ENCODE data around the gene CLEC4F. TPM values are rescaled to one million over a fixed set of nuclear protein-coding genes. Genes with fewer than 3 reads are reported as not detected.

The CLEC4F gene
- total and polyA plus RNA-seq, 5 experiments from 2014 or later, result not detected

Other genes with a start within 250 kb of the CLEC4F start
- 10 to 100 TPM in 1 of 2 experiments, 1 to 10 TPM in 1; 9.3 to 10.9 TPM for gene ADD2, start 52.4 kb downstream of the CLEC4F start, total RNA-seq
- gene ADD2, start 52.4 kb downstream of the CLEC4F start, polyA plus RNA-seq, result 1 to 10 TPM; 1.8 to 4.7 (median 3.3) TPM
- not detected for gene FIGLA, start 30.0 kb downstream of the CLEC4F start, total RNA-seq
- gene FIGLA, start 30.0 kb downstream of the CLEC4F start, polyA plus RNA-seq, result not detected
- not detected for gene CD207, start 15.2 kb upstream of the CLEC4F start, total RNA-seq
- not detected for gene CD207, start 15.2 kb upstream of the CLEC4F start, polyA plus RNA-seq
- not detected for gene VAX2, start 80.0 kb upstream of the CLEC4F start, total RNA-seq
- not detected for gene VAX2, start 80.0 kb upstream of the CLEC4F start, polyA plus RNA-seq
- gene ATP6V1B1, start 115.3 kb upstream of the CLEC4F start, total RNA-seq, result not detected
- not detected for gene ATP6V1B1, start 115.3 kb upstream of the CLEC4F start, polyA plus RNA-seq
- gene ANKRD53, start 158.0 kb upstream of the CLEC4F start, total RNA-seq, result 1 to 10 TPM; 1.3 to 1.6 TPM
- not detected for gene ANKRD53, start 158.0 kb upstream of the CLEC4F start, polyA plus RNA-seq
- 10 to 100 TPM; 58.1 to 63.1 TPM for gene TEX261, start 174.3 kb upstream of the CLEC4F start, total RNA-seq
- gene TEX261, start 174.3 kb upstream of the CLEC4F start, polyA plus RNA-seq, result 10 to 100 TPM; 33.7 to 40.6 (median 39.9) TPM
- 100 to 1,000 TPM in 1 of 2 experiments, 10 to 100 TPM in 1; 96.2 to 113 TPM for gene NAGK, start 248.0 kb upstream of the CLEC4F start, total RNA-seq
- gene NAGK, start 248.0 kb upstream of the CLEC4F start, polyA plus RNA-seq, result 10 to 100 TPM; 33.7 to 51.1 (median 43.6) TPM

Measured in naive thymus-derived CD8-positive, alpha-beta T cell (primary cell).